NCI-H524 (cell line): ENCODE results near the gene SLC35B4.
A peak's percentile ranks its signal among the peaks of the same experiment; 100 is the strongest.
"Not testable (repeated sequence)": the region's sequence is repeated elsewhere in the genome, so short reads cannot be mapped to it uniquely, and the experiment has no call there.

Experiments
- DNase-seq, 2 experiments: peaks; one replicate each; lab custom pipeline; 2025; lab: John Stamatoyannopoulos, UW

SLC35B4 gene

DNA sequence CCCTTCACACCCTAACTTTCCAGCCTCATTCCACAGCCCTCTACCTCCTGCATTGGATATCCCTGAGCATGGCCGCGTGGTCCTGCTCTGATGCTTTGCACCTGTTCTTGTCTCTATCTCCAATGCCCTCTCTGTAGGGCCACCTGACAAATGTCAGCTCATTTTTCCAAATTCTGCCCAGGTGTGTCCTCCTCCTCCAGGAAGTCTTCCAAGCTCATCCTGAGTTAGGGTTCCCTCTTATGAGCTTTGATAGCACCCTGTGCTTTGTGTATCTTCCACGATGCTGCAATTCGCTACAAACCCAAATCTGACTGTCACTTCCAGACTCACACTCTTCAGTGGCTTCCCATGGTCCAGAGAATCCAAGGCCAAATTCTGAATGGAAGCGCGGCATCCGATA lies 14.7 kb upstream of the SLC35B4 start:
- no peak for DNase-seq

GRCh38 chr7:134330974-134331373 lies 14.2 kb upstream of the SLC35B4 start:
- no peak for DNase-seq

- DNase-seq: peak; percentile 32 to 56
These were observed 13.1 kb upstream of the SLC35B4 start for GRCh38 chr7:134329614-134330346.

- no peak for DNase-seq
These were observed 12.2 kb upstream of the SLC35B4 start for GRCh38 chr7:134328900-134329299.

DNA sequence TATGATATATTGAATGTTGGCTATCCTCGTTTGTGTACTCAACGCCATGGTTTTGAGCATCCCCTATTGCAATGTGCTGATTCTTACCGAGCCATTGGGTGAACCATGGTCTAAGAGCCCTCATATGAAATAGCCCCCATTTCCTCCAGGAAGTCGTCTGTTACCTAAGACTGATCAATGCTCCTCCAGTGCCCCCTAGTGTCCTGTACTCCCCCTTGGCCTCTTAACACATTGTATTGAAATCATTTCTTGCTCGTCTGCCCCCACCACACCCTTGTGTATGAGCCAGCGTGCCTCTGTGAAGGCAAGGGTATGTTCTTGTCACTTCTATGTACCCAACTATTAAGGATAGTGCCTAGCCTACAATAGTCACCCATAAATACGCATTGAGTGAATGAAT lies 11.2 kb upstream of the SLC35B4 start:
- DNase-seq: peak; percentile 54 to 82

DNA sequence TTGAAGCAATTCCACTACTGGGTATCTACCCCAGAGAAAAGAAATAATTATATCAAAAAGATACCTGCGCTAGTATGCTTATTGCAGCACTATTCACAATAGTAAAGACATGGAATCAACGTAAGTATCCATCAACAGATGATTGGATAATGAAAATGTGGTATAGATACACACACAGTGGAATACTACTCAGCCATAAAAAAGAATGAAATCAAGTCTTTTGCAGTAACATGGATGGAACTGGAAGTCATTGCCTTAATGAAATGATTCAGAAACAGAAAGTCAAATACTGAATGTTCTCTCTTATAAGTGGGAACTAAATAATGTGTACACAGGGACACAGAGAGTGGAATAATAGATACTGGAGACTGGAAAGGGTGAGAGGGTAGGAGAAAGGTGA lies 7.4 kb upstream of the SLC35B4 start:
- no peak for DNase-seq

- no peak for DNase-seq
These were observed 3.5 kb upstream of the SLC35B4 start for GRCh38 chr7:134320201-134320600.

DNA sequence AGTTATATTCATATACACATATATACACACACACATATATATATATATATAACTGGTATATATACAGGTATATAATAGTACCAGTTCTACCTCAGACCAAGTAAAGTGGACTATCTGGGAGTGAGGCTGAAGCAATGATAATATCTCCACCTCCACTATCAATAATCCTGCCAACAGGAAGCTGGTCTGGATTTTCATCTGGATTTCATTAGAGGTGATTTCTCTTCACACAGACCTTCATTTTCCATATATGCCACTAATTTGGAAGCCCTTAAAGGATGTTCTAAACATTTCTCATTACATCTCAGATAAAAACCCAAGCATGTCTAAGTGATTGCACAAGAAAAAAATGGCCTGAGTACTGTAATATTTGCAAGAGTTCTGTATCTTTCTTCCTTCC lies 1.7 kb upstream of the SLC35B4 start:
- no peak for DNase-seq

GRCh38 chr7:134317434-134317833 lies 704 bp upstream of the SLC35B4 start:
- no peak for DNase-seq

GRCh38 chr7:134315679-134316538 lies 821 bp downstream of the SLC35B4 start:
- peak in 1 of 2 experiments; percentile 15 for DNase-seq

DNA sequence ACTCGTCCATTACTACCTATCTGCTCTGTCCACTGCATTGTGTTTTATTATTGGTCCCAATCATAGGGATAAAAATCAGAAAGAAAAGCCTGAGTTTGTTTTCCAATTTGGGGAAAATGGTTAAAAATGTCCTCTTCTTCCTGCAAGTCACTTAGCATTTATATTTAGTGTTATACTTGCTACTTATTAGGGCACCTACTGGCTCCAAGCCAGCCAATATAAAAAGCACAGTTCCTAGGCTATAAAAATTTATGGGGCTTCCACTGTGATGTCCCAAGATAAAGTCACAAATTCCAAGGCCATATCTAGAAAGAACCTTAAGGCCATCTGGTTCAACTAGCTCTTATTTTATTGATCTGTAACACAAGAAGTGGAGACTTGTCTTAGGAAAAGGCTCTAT lies 3.2 kb downstream of the SLC35B4 start:
- no peak for DNase-seq

- no peak for DNase-seq
These were observed 4.0 kb downstream of the SLC35B4 start for GRCh38 chr7:134312717-134313116.

DNA sequence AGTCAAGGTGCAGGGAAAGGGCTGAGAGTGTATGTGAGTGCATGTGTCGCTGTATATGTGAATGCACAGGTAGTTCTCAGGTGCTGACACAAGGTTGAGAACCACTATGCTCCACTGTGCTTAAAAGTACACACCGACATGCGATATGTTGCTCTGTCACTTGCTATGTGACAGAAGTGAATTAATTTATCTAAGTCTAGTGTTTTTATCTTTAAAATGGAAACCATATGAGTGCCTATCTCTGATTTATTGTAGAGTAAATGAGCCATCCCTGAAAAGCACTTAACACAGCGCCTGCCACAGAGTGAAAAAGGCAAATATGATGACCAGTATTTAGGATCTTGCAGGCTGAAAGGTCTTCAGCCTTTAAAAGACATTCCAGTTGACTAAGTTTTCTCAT lies 4.9 kb downstream of the SLC35B4 start:
- DNase-seq: no peak

- no peak for DNase-seq
These were observed 8.2 kb downstream of the SLC35B4 start for GRCh38 chr7:134308548-134308947.

GRCh38 chr7:134307320-134307719 lies 9.4 kb downstream of the SLC35B4 start:
- no peak for DNase-seq

- DNase-seq: no peak
These were observed 14.6 kb downstream of the SLC35B4 start for GRCh38 chr7:134302120-134302519.

DNA sequence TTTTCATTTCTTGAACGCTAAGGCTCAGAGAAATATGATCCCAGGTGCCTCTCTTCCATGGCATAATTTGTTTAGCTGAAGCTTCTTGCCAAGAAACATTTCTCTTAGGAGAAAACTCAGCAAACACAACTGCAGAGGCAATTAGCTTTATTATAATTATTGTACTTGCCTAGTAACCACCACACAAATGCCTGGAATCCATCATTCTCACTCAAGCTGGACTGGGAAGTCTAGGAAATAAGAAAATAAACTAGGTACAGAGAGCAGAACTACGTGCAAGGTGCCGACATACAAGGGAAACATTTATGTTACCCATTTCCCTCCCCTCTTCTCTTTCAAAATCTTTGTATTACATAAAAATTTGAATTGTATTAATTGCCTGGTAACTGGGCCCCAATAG lies 15.1 kb downstream of the SLC35B4 start:
- DNase-seq: no peak

GRCh38 chr7:134300988-134301387 lies 15.7 kb downstream of the SLC35B4 start:
- no peak for DNase-seq

DNA sequence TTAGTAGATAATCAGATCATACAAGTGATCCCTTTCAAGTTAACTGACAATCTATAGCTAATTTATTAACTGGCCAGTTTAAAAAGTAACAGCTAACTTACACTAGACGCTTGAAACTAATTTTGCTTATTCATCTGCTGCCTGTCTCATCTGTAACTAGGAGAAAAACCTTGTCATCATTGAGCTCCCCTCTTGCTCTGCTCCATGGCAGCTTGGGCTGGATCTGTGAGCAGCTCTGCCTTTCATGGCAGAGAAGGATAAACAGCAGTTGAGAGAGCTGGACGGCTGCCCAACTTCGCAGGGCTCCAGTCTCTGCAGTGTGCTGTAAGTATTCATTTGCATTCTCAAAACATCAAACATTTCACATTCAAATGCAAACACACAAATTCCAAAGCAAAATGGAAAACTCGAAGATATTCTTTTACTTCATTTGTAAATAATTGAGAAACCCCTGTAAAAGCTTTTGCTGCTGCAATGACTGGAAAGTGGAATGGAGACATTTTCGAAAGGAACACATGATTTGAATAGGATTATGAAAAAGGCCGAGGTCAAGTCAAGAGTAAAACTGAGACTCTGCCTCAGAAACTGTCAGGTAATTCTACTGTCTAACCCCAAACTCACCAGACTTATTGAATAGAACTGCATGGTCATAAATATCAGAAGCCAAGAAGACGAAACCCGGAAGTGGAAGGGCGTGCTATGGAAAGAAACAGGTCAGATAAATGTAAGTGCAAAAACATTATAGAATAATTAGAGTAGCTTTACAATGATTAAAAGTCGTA lies 17.6 kb downstream of the SLC35B4 start:
- DNase-seq: no peak

- no peak for DNase-seq
These were observed 19.2 kb downstream of the SLC35B4 start for GRCh38 chr7:134297489-134297888.

DNA sequence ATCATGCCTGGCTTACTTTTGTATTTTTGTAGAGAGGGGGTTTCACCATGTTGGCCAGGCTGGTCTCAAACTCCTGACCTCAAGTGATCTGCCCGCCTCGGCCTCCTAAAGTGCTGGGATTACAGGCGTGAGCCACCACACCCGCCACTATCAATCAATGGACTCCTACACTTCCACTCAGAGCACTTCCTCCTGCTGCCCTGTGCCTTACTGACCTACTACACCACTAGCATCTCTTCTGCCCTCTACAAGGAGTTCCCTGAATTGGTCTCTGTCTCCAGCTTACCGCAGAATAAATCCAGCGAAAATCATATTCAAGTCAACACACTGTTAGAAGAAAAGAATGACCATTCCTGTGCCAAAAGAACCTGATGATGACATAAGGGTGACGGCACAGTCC lies 20.7 kb downstream of the SLC35B4 start:
- DNase-seq: not testable (repeated sequence)

- DNase-seq: no peak
These were observed 23.6 kb downstream of the SLC35B4 start for GRCh38 chr7:134293002-134293740.
